ENCODE measurements around the gene LRCH1.

LRCH1 gene

GRCh38 chr13:46530084-46530935 lies 22.7 kb upstream of the LRCH1 start:
- no peak for DNase-seq (ENCODE audit: low read depth, low spot score)
- TF ChIP-seq CTCF (IDR thresholded peaks at IDR 0.05; ENCODE audit: insufficient read depth, low read length, missing control alignments): no peak
- H3K4me3 ChIP-seq (ENCODE audit: low read depth, low read length): no peak overlapping the region
- CTCF ChIA-PET: interaction anchor here (0.8 to 2.5 kb wide), 4 partner anchors 22 to 233 kb away, joined by 3 to 11 read pairs (median 5); no protein-coding TSS in a partner anchor
- POLR2A ChIA-PET: no interaction called here

GRCh38 chr13:46531953-46532352 lies 21.0 kb upstream of the LRCH1 start:
- H3K4me3 ChIP-seq (ENCODE audit: low read depth, low read length): no peak overlapping the region
- ChIA-PET CTCF (interaction anchor here (1.1 to 2.5 kb wide), 3 partner anchors 8 to 190 kb away, joined by 3 to 11 read pairs (median 4); no protein-coding TSS in a partner anchor), POLR2A (no interaction called here)
- TF ChIP-seq CTCF (IDR thresholded peaks at IDR 0.05; ENCODE audit: insufficient read depth, low read length, missing control alignments): no peak
- no peak for DNase-seq (ENCODE audit: low read depth, low spot score)

DNA sequence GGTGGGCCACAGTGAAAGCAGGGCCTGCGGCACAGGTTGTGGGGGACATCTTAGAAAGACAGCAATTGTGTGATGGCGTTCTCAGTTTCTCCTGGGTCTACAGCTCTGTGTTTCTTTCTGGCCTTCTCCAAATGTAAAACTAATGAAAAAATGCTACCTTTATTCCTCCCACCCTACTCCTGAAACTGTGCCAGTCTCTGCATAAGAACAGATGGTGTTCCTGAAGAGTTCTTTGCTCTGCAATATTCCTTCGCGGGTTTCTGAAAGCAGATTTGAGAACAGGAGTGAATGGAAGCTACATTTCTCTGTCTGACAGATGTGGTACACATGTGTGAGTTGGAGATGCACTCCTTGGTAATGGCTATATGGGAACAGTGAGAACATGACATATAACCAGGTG lies 18.0 kb upstream of the LRCH1 start:
- no peak for DNase-seq (ENCODE audit: low read depth, low spot score)
- CTCF ChIA-PET: interaction anchor here (0.7 to 3.7 kb wide), 3 partner anchors 15 to 186 kb away, joined by 3 to 22 read pairs (median 11); no protein-coding TSS in a partner anchor
- TF ChIP-seq CTCF (IDR thresholded peaks at IDR 0.05; ENCODE audit: insufficient read depth, low read length, missing control alignments): no peak
- POLR2A ChIA-PET: no interaction called here
- H3K4me3 ChIP-seq (ENCODE audit: low read depth, low read length): no peak overlapping the region

- TF ChIP-seq CTCF (IDR thresholded peaks at IDR 0.05; ENCODE audit: insufficient read depth, low read length, missing control alignments): no peak
- no peak overlapping the region for H3K4me3 ChIP-seq (ENCODE audit: low read depth, low read length)
- no peak for DNase-seq (ENCODE audit: low read depth, low spot score)
- ChIA-PET POLR2A (no interaction called here), CTCF (interaction anchor here (2.7 to 3.7 kb wide), 2 partner anchors 15 to 186 kb away, joined by 11 to 22 read pairs; no protein-coding TSS in a partner anchor)
Observed at GRCh38 chr13:46535825-46536224, 17.1 kb upstream of the LRCH1 start.

DNA sequence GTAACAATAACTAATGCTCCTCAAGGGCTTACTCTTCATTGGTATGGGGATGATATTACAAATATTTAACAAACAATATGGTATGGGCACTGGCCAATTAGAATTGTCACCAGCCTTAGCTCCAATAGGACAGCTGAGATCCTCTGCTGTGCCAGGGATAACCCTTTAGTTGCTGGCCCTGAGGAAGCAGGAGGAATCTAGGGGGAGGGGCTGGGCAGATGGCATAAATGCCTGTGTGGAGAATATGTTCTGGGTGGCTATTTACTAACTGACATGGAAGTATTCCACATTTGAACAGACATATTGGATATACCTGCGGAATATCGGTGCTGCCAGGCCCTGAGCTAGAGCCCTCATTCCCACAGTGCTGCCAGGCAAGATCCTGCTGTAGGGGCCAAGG lies 16.6 kb upstream of the LRCH1 start:
- no peak for TF ChIP-seq CTCF (IDR thresholded peaks at IDR 0.05; ENCODE audit: insufficient read depth, low read length, missing control alignments)
- no peak overlapping the region for H3K4me3 ChIP-seq (ENCODE audit: low read depth, low read length)
- ChIA-PET POLR2A (no interaction called here), CTCF (interaction anchor here (3.7 kb wide), 1 partner anchor 15 kb away, joined by 22 read pairs; no protein-coding TSS in a partner anchor)
- DNase-seq (ENCODE audit: low read depth, low spot score): no peak

GRCh38 chr13:46539231-46539630 lies 13.7 kb upstream of the LRCH1 start:
- H3K4me3 ChIP-seq (ENCODE audit: low read depth, low read length): no peak overlapping the region
- CTCF ChIA-PET: interaction anchor here (1.3 to 5.4 kb wide), 3 partner anchors 11 to 18 kb away, joined by 3 to 38 read pairs (median 3); partner anchors contain the start of gene LRCH1

More at GRCh38 chr13:46539231-46539630, 13.7 kb upstream of the LRCH1 start:
- no peak for DNase-seq (ENCODE audit: low read depth, low spot score)
- no peak for TF ChIP-seq CTCF (IDR thresholded peaks at IDR 0.05; ENCODE audit: insufficient read depth, low read length, missing control alignments)
- POLR2A ChIA-PET: no interaction called here

Data from AG04449 (cell line).